Fibroblast of gingiva (primary cell): ENCODE data around the gene METRNL.

Experiments
- DNase-seq: peaks from one replicate; pipeline ENCODE4 v3.0.0-alpha.2; 2011; ENCODE audit warnings: low read depth

Gene METRNL

DNA sequence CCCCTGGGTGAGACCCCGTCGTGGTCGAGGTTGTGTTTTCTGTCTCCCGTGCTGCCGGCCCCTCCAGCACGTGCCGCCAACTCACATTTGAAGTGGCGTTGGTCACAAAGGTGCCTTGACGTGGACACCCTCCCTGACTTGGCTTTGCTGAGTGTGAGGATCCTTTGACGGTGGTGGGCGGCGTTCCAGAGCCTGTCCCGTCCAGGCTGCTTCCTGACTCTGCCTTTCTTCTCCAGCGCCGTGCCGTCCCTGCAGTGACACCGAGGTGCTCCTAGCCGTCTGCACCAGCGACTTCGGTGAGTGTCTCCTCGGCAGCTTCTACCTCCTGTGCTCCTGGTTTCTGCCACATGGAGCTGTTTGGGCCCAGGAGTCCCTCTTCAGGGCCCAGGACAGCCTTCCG, 13.5 kb downstream of the METRNL start:
- DNase-seq = no peak

DNA sequence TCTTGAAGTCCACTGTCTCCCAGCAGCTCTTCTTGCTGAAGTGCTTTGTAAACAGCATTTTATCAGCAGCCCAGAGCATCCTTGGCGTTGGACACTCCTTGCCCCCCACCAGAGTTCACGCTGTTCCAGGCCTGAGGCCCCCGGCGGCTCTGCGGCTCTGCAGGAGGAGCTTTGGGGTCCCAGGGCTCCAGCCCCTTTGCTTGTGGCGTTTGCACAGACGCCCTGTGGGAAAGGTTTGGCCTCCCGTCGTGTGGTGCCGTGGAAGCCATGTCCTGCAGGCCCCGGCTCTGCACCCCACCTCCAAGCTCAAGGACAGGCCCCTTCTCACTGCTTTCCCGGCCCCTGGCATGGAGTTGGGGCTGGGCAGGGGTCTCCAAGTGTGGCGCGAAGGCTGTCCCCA, 14.1 kb downstream of the METRNL start:
- no peak for DNase-seq

DNA sequence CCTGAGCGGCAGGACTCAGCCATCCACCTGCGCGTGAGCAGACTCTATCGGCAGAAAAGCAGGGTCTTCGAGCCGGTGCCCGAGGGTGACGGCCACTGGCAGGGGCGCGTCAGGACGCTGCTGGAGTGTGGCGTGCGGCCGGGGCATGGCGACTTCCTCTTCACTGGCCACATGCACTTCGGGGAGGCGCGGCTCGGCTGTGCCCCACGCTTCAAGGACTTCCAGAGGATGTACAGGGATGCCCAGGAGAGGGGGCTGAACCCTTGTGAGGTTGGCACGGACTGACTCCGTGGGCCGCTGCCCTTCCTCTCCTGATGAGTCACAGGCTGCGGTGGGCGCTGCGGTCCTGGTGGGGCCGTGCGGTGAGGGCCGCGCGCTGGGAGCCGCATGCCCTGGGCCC, 14.9 kb downstream of the METRNL start:
- no peak for DNase-seq

DNA sequence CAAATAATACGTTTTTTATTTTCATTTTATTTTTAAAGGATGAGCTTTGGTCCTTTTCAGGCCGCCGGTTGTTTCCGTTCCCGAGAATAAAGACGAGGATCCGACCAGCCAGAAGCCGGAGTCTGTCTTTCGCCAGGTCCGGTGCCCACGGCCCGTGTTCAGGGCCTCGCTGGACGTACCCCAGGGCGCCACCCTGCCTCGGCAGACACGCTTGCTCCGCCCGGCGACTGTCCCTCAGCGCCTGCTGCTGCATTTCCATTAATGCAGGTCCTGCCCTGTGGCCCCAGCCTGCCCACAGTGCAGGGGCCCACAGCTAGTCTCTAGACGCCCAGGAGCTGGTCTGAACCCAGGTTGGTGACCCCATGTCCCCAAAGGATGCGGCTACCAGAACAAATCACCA, 15.6 kb downstream of the METRNL start:
- DNase-seq = no peak

DNA sequence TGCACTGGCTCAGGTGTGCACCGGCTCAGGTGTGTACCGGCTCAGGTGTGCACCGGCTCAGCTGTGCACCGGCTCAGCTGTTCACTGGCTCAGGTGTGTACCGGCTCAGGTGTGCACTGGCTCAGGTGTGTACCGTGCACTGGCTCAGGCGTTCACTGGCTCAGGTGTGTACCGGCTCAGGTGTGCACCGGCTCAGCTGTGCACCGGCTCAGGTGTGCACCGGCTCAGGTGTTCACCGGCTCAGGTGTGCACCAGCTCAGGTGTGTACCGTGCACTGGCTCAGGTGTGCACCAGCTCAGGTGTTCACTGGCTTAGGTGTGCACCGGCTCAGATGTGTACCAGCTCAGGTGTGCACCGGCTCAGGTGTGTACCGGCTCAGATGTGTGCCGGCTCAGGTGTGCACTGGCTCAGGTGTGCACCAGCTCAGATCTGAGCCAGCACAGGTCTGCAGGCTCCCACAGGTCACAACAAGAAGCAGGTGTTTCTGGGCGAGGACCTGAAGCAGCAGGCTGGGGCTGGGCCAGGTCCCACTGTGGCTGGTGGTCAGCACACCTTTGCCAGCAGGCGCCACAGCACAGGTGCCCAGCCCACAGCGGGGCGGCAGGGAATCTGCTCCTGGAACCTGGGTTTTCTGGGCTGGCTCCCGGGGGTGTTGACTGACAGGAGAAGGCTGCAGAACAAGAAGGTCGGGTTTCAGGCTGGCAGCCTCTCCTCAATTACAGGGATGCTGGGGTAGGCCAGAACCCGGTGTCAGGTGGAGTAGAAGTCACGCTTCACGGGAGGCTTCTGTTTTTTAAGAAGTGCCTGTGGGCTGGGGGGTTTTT, 17.2 kb downstream of the METRNL start:
- no peak for DNase-seq

DNA sequence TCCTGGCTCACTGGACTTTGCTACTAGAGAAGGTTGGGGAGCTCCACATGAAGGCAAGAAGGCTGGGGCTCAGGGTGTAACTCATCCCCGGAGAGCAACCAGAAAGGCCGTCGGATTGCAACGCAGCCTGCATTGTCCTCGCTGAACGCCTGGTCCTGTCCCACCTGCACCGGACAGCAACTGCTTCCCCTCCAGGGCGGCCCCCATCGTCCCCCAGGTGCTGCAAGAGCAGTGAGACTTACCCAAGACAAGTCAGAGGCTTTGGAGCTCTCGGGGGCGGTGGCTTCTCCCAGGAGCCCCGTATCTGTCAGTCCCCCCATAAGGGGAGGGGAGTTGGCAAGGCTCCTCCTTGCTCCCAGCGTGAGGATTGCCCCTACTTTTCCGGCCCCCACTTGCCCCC, 18.4 kb downstream of the METRNL start:
- no peak for DNase-seq

DNA sequence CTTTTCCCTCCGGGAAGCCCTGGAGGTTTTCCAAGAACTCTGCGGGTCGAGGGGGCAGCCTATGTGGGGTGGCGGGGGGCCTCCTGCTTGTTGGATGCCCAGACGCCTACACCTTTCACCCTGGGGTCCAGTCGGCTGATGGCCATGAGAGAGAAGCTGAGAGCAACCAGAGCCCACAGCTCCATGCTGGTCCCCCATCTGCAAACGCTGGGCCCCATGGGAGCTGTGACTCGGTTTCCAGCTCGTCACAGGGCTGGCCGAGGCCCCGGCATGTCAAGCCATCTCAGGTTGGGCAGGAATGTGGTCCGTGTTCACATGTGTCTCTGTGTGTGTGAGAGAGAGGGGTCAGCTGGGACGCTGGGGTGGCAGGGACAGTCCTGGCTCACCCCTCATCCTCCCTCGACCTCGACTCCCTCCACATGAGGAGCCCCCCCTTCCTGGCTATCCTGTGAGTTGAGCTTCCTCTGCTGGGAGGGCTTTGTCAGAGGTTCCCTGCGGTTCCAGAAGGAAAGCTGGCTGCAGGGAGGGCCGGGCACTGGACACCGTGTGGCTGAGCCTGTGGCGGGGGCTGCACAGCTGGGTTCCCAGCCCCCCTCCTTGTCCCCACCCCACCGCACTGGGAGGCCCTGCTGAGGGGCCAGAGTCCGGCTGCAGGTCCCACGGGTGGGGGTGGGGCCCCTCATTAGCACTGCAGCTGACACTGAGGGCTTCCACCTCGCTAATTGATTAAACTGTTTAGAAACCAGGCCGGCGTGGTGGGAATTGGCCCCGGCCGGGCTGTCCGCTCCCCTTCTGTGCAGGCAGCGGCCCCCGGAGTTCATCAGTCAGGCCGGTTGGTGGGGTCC, 19.1 kb downstream of the METRNL start:
- no peak for DNase-seq

DNA sequence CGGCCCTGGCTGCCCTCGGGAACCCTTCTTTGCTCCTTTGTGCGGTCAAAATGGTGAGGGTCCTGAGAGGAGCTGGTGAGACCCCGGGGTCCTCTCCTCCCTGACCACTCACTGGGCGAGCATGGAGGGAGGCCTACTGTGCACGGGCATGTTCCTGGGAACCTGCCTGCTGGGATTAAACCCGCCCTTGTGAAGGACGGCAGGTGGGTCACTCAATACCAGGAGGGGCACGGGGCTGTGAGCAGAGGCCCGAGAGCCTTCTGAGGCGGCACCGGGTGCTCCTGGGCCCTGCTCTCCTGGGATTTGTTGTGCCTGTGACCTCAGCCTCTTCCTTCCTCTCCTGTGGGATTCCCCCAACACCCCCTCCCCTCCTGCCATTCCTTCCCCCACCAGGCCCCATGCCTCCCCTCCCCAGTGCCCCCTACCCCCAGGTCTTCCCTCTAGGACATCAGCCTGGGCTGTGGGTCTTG, 19.7 kb downstream of the METRNL start:
- DNase-seq = no peak

DNA sequence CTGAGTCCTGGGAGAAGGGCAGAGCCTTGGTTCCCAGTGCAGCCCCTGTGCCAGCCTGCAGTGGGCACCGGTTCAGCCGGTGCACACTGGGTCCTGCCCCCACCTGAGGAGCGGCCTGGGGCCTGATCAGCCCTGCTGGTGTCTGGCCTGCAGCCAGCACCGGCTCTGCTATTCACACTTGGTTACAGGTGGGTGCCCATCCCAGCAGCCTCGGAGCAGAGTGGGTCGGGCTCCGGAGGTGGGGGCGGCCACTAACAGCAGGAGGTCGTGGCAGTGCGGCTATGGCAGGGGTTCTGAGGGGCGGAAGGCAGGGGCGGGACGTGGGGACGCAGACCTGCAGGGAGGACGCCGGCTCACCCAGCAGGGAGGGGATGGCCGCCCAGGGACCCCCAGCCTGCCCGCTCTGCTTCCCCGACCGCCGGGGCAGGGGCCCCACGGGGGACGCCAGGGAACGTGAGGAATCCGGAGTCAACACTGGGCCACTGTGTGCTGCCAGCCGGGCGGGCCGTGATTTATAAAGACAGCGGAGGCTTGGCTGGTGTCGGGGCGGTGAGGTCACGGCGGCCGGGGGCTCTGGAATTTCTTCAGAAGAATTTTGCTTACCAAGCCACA, 20.3 kb downstream of the METRNL start:
- DNase-seq = no peak

DNA sequence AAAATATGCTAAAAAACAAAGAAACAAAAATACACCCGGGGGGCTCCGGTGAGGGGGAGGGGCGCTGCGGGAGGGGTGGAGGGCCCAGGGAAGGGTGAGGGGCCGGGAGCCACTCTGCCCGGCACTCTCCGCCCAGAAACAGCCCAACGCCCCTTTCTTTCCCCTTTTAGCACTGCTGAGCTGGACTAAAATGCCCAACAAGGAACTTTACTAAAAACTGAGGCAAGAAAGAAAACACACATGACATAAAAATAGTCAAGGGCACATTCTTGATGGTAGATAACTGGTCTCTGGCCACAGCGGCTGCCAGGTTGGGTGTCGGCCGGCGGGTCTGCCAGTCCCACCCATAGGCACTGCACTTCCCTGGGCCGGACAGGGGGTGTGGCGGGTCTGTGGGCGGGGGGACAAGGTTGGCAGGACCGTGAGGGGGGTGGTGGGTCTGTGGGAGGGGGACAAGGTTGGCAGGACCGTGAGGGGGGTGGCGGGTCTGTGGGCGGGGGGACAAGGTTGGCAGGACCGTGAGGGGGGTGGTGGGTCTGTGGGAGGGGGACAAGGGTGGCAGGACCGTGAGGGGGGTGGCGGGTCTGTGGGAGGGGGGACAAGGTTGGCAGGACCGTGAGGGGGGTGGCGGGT, 20.9 kb downstream of the METRNL start:
- no peak for DNase-seq

DNA sequence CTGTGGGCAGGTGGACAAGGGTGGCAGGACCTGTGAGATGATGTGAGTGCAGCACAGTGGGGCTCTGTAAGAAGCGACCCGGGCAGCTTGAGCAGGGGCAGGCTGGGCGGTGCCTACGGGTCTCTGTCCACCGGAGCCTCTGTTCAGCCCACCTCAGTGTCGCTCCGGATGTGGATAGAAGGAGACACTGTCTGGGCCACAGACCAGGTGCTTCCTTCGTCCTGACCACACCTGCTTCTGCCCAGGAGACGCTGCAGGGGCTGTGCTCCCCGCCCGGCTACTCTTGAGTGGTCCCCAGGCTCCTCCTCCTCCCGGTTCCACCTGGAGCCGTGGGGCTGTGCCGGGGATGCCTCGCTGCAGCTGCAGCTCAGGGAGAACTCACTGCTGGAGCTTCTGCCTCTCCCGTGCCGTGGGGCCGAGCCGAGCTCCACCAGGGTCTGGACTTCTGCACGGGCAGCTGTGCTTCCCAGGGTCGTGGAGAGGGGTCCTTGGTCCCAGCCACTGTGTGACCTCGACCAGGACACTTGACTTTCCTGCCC, 21.5 kb downstream of the METRNL start:
- no peak for DNase-seq

DNA sequence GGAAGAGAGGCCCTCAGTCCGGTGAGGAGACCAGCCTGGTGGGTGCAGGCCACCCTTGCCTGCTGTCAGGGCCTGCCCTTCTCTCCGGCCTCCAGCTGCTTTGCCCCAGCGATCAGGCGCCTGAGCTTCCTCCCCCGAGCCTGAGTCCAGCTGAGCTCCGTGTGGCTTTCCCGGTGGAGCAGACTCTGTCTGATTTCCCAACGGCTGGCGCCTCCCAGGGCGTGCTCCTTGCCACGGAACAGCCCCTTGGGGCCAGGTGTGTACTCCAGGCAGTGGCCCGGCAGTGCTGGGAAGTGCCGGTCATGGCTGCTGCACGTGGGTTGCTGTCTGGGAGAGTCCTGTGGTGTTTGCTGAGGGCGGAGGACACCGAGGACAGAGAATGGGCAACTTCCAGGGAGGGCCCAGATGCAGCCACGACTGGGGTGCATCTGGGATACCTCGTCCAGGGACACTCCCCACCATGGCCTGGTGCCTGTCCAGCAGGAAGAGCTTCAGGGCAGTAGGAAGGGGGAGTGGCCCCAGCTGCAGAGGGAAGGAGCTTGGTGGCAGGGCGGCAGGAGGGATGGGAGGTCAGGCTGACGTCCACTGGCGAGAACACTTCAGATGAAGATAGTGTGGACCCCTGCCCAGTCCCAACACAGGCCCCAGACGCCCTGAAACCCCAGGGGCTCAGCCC, 22.5 kb downstream of the METRNL start:
- DNase-seq = no peak

DNA sequence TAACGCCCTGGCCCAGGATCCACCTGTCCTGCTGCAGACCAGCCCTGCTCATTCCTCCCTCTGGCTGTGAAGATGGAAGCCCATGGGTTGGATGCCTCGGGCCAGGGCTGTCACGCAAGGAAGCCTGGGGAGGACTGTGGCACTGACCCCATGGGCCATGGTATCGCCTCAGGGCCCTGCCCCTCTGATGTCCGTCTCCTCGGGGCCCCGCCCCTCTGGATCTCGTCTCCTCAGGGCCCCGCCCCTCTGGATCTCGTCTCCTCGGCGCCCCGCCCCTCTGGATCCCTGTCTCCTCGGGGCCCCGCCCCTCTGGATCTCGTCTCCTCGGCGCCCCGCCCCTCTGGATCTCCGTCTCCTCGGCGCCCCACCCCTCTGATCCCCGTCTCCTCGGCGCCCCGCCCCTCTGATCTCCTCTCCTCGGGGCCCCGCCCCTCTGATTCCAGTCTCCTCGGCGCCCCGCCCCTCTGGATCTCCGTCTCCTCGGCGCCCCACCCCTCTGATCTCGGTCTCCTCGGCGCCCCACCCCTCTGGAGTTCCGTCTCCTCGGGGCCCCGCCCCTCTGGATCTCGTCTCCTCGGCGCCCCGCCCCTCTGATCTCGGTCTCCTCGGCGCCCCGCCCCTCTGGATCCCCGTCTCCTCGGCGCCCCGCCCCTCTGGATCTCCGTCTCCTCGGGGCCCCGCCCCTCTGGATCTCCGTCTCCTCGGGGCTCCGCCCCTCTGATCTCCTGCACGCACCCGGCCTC, 24.0 kb downstream of the METRNL start:
- DNase-seq = peak; percentile 69

DNA sequence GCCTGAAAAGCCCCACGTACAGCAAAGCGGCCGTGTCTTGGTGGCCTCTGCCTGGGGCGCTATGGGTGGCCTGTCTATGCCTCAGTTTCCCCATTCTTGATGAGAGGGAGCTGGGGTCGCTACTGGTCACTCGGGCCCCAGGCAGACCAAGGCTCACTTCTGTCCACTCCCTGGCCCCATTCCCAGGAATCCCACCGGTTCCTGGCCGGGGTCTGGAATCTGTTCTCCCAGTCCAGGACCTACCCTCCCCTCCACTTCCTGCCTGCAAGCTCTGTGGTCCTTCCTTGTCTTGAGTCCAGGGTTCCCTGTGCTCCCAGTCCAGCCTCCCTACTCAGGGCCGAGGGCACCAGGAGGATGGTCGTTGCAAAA, 24.5 kb downstream of the METRNL start:
- DNase-seq = no peak

DNA sequence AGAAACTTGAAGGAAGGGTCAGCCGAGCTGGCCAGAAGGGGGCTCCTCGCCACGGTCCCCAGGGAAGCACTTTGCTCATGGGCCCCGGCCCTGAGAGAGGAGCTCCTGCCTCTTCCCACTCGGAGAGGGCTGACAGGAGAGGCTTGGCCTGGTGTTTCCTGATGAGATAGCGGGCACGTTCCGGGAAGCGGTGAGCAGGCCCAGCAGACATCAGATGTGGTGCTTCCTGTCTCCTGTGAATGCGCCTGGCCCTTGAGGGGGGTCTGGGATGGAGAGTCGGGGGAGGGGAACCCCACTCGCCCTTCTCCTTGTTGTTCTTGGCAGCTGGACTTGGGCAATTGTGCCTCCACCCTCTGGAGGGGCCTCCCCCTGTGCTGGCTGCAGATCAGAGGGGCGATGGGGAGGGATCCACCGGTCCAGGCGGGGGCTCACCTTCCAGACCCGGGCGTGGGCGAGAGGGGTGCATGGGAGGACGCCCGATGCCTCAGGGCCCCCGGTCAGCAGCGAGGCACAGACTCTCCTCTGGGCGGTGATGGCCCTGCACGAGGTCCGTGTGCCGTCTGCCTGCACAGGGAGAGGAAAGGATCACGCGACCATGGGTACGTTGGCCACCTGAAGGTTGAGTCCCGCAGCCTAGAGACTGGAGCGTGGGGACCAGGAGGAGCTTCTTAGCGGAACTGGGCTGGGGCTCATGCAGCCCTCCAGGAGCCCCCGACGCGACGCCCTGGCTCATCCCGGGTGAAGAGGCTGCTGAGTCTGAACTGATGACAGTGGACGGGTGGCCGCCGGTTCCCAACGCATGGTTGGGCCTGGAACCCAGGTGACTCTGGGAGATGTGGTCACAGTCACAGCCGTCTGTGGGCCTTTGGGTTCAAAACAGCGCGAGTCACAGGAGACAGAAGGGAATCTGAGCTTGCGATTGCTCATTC, 25.4 kb downstream of the METRNL start:
- no peak for DNase-seq

DNA sequence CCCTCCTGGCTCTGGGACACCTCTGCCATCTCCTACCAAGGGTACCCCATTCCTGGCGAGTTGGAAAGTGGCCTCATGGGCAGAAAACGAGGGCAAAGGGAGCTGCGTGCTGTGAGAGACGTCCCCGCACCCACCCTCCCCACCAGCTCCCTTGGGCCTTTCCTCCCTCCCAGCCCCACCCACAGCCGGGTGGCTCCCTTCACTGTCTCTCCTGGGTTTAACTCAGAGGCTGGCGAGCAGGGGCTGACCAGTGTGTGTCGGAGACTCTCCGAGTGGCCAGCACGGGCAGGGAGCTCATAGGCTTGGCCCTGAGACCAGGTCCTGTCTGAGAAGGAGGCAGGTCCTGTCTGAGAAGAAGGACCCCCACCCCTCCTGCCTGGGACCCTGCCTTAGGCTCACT, 26.1 kb downstream of the METRNL start:
- DNase-seq = no peak

DNA sequence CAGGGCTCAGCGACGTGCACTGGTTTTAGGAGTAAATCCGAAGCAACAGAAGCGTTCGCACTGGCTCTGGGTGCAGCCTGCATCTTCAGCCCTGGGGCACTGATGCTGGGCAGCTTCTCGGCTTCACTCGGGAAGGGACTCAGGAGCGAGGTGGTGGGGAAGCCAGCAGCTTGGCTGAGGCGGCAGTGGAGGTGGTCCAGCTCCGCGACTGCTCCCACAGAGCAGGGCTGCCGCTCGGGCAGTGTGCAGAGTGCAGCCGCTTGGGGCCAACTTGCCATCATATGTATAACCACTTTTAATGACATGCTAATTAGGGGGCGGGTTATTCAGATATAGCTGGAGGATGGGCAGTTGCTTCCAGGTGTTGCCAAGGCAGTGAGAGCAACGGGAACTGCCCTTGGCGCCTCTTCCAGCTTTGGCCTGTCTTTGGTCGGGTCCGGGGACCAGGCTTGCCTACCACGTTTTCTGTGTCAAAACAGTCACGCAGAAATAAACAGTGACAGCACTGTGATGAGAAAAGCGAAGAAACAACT, 26.7 kb downstream of the METRNL start:
- DNase-seq = no peak

DNA sequence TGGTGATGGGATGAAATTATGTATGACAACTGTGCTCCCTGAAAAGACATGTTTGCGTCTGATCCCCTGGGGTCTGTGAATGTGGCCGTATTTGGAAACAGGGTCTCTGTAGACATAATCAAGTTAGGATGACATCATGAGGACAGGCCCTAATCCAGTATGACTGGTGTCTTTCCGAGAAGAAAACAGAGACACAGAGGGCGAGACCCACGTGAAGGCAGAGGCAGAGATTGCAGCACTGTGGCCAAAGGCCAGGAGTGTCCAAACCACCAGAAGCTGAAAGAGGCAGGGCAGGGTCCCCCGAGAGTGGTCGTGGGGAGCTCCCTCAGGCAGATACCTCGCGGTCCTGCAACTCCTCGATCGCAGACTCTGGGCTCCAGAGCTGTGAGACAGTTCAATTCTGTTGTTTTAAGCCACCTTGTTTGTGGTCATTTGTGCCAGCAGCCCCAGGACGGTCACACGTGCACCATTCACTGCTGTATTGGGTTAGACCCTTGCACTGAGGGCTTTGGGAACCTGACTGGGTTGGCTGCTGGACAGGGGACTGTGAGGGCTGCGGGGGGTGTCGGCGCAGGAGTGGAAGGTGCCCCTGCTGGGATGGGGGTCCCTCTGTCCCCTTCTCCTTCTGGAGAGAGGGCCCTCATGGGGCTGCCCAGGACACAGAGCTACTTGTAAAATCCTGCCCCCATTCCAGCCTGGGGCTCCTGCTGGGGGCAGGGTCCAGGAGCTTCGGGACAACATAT, 27.7 kb downstream of the METRNL start:
- DNase-seq = peak; percentile 49

DNA sequence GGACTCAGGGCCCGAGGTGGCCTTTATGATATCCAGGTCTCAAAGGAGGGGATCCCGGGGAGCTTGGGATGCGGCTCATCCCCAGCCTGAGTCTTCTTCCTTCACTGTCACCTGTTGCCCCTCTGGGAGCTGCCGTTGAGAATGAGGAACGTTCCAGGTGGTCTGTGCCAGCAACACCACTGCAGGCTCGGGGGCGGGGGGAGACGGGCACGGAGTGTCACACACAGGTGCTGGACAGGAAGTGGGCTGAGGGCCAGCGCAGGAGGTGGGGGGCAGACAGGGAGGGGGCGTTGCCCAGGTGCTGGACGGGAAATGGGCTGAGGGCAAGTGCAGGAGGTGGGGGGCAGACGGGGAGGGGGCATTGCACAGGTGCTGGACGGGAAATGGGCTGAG, 28.2 kb downstream of the METRNL start:
- no peak for DNase-seq
